Body of pancreas (tissue), 4 donors: ENCODE data around the gene RNF166.

ENCODE experiments used
- POLR2A ChIP-seq, 3 donors: fragments of 450-650 bp; IDR thresholded peaks; one replicate each; pipeline ENCODE4 v1.6.1; 2016; ENCODE audit warnings: antibody characterized with exemption in 3 of 3, mild to moderate bottlenecking in 2 of 3
- TF ChIP-seq, protein P1 (sequence below), 7 experiments: fragments of 450-650 bp in 4 of 7; fragments of 200-600 bp in 3 of 7; sonication (generic) in 3 of 7; IDR thresholded peaks; one replicate each; pipeline ENCODE4 v1.5.1; 2016 to 2019; ENCODE audit warnings: antibody characterized with exemption in 7 of 7

DNA sequence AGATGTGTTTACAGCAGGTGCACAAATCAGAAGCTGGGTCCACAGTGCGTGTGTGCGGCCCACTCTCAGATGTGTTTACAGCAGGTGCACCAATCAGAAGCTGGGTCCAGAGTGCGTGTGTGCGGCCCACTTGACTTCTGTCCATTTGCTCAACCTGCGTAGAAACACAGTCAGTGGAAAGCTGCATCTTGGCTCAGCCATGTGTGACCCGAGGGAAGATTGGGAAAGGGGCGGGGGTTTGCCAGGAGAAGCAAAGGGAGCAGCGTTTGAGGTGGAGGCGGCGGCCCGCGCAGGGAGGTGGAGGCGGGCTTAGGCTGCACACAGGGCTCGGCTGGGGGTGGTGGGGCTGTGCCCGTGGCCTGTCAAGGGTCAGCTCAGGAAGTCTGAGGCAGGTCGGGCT, 4.3 kb upstream of the RNF166 start:
- TF ChIP-seq, protein P1, sequence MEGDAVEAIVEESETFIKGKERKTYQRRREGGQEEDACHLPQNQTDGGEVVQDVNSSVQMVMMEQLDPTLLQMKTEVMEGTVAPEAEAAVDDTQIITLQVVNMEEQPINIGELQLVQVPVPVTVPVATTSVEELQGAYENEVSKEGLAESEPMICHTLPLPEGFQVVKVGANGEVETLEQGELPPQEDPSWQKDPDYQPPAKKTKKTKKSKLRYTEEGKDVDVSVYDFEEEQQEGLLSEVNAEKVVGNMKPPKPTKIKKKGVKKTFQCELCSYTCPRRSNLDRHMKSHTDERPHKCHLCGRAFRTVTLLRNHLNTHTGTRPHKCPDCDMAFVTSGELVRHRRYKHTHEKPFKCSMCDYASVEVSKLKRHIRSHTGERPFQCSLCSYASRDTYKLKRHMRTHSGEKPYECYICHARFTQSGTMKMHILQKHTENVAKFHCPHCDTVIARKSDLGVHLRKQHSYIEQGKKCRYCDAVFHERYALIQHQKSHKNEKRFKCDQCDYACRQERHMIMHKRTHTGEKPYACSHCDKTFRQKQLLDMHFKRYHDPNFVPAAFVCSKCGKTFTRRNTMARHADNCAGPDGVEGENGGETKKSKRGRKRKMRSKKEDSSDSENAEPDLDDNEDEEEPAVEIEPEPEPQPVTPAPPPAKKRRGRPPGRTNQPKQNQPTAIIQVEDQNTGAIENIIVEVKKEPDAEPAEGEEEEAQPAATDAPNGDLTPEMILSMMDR (IDR thresholded peaks at IDR 0.05), result no peak
- TF ChIP-seq POLR2A (IDR thresholded peaks at IDR 0.05), result no peak
